ENCODE measurements around the gene OR51A4.
"Not testable (repeated sequence)": the region's sequence is repeated elsewhere in the genome, so short reads cannot be mapped to it uniquely, and the experiment has no call there.

OR51A4 gene, protein sequence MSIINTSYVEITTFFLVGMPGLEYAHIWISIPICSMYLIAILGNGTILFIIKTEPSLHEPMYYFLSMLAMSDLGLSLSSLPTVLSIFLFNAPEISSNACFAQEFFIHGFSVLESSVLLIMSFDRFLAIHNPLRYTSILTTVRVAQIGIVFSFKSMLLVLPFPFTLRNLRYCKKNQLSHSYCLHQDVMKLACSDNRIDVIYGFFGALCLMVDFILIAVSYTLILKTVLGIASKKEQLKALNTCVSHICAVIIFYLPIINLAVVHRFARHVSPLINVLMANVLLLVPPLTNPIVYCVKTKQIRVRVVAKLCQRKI

DNA sequence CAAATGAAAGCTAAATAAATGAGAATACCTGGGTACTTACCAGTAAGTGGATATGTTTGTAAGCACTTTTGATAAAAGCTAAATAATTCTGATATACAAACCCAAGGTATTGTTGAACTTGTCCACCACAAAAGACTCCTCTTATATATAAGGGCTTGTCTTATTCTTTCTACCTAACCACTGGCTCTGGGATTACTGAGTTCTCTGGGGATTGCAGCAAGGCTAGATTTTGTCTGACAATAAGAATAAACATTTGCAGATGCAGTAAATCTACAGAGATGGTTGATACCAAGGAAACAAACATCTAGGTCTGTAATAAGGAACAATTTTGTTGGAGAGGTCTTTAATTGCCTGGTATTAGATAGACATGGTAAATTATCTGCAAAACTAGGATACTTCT lies at the start of gene OR51A4:
Gene OR51A4 (minus strand): TSS at position 101 of the 400 bp plus-strand sequence. CDS start 505 bp downstream, outside the sequence.
- no peak for DNase-seq (ENCODE audit: low read depth)

DNA sequence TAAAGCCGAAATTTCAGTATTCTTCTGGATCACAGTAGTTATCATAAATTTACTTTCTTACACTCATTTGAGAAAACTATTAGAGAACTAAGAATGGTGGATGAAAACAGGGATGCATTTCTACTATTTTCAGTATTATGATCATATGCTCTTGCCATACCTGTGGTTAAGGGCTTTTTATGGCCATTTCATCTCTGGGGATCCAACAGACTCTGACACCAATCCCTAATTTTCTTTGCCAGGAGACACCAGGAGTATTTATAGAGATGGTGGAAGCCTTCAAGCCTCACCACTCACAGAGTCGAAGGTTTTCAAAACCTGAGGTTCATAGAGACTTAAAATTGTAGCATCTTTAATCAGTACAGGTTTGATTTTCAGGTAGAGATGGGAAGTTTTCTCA lies 47.1 kb upstream of the OR51A4 start, which contains the start of gene OR51L1:
Gene OR51L1 (plus strand): TSS at position 301 of the 400 bp plus-strand sequence. CDS start 4,132 bp downstream, outside the sequence.
- no peak for DNase-seq (ENCODE audit: low read depth)

DNA sequence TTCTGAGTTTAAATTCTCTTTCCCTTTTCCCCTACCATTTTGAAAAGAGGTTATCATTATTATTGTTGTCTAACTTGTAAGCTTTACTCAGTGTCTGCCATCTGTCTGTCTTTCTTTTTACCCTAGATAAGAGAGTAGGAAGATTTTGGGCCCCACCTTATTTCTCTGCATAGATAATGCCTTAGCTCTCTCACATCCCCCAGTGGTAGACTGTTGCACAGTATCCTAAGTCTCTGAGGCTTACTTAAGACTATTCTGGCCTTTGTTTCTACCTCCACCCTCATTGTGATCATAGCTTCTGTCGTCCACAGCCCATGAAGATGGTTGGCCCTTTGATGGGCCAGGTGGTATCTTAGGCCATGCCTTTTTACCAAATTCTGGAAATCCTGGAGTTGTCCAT lies 43.7 kb upstream of the OR51A4 start:
- no peak for DNase-seq (ENCODE audit: low read depth)

DNA sequence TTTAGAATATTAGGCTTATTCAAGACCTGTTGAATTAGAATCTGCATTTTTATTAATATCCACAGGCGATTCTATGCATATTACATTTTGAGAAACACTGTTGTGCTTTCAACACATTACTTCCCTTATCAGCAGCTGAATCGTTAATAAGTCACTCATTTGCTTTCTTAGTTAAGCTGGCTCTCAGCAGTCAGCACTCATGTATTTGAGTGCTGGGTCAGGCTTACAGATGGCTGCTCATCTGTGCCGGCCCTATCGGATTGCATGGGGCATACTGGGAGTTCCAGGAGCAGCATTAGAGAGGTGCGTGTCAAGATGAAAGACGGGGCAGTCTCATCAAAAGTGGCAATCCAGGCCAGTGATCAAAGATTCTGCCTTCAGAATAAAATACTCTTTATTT lies 36.4 kb upstream of the OR51A4 start:
- no peak for DNase-seq (ENCODE audit: low read depth)

DNA sequence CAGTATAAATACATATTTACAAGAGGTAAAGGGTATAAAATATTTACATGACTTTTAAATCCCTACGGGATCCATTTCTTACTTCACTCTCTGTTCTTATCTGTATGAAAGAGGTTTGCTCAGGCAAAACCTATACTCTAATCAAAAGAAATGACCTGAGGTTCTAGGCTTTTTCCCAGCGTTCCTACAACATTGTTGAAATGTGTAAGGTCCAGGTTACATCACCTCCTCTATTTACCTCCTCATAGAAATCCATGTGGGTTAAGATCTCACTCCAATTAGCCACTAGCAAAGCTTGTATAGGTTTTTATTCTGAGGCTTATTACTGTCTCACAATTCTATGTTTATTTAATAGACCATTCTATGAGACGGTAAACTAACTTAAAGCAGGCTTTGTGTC lies 35.3 kb upstream of the OR51A4 start:
- no peak for DNase-seq (ENCODE audit: low read depth)

DNA sequence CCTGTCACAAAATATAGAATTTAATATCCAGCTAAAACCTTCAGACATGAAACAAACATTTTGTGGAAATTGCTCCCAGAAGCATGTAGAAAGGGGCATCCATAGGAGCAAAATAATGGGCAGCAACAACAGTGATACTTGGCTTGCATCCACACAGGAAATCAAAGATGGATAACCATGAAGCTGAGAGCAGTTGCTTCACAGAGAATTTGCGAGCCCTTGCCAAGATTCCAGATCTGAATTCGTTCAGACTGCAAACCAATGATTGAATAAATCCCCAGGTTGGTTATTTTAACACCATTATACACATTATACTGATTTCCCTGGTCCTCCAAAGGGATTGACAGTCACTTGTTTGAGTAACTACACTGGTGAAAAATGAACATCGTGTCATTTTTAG lies 31.6 kb upstream of the OR51A4 start:
- DNase-seq (ENCODE audit: low read depth) = no peak

DNA sequence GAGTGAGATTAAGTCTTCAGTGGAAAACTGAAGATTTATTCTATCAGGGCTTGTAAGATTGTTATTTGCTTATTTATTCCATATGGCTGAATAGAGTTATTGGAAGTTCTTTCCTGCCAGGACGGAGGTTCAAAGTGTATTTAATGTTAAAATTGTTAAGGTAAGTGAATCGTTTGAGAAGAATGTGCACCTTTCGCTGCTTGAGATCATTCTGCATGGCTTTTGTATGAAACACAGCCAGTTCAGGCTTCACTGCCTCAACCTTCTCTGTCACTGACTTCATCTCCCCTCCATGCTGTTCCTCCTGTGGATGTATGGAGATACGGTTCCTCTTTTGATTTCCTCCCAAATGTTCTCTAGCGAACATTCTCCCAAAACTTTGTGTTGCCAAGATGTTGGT lies 28.0 kb upstream of the OR51A4 start:
- DNase-seq (ENCODE audit: low read depth) = no peak

DNA sequence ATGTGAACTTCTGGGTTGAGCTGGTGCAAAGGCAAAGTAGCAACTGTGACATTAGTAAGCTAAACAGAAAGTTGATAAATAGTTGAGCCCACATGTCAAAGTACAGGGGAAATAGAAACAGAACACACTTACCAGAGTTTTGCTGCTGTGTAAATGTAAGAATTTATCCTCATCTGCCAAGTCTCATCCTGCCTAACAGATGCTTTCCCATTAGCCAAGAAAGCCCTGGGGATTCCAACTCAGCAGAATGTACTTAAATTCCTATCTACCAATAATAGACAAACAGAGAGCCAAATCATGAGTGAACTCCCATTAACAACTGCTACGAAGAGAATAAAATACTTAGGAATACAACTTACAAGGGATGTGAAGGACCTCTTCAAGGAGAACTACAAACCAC lies 15.4 kb upstream of the OR51A4 start:
- no peak for DNase-seq (ENCODE audit: low read depth)

DNA sequence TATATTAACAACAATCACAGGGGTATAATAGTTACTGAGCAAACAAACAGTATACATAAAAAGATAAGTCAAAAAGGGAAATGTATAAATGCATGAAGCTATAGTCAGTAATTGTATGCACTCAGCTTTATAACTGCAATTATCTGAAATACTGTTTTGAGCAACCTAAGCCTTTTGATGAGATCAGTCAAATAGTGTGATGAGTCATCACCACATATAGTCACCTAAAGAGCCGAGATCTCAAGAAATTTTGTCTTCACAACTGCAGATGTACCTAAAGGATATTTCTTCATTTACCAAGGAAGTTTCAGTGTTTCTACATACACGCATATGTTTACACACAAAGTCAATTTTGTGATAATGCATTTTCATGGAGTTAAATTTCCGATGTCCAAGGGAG lies 13.5 kb upstream of the OR51A4 start:
- DNase-seq (ENCODE audit: low read depth) = no peak

DNA sequence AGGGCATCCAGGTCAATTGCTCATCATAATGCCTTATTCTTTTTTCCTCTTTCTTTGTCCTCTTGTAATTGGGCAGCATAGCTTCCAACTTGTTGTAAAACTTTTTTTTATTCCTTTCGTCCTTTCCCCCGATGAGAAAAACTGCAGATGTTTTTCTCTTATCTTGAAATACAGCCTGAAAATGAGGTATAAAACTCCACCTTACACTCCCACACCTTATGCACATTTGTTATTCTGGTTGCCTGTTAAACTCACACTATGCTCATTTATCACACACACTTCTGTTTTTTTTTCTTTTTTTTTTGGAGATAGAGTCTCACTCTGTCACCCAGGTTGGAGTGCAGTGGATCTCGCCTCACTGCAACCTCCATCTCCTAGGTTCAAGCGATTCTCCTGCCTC lies 10.0 kb upstream of the OR51A4 start:
- DNase-seq (ENCODE audit: low read depth) = no peak

DNA sequence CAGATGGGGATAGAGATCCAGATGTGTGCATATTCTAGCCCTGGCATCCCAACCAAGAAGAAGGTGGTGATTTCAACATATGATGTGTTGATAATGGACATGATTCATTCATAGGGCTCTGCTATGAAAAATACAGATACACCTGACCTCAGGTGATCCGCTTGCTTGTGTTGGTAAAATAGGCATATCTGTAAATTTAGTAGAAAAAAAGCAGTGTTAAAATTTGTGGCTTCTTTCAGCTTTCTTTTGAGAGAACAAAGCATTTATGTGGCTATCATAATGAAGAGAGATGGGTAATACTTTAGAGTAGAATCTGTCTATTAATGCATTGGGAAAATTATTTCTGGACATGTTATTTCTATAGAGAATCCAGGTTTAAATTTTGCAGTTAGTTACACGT lies 8.2 kb upstream of the OR51A4 start, which contains the start of gene OR51A2:
Gene OR51A2 (minus strand): TSS at position 101 of the 400 bp plus-strand sequence. CDS start 0 bp downstream, at position 101.
- not testable (repeated sequence) for DNase-seq (ENCODE audit: low read depth)

DNA sequence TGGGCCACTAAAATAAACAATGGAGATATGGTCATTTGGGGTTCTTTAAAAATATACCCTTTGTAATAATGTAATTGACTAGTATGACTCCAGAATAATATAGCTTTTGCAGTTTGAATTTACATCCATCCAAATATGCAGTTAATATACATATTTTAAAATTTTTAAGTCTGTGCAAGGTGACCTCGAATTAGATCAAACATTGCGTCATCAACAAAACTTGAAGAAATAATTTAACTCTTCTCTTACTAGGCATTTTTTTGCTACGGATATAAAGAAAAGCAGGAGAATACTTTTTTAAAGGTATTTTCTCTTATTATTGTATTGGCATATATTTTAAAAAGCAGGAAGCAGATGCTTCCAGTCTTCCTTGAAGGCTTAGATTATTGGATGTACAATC lies 10.7 kb downstream of the OR51A4 start:
- no peak for DNase-seq (ENCODE audit: low read depth)

DNA sequence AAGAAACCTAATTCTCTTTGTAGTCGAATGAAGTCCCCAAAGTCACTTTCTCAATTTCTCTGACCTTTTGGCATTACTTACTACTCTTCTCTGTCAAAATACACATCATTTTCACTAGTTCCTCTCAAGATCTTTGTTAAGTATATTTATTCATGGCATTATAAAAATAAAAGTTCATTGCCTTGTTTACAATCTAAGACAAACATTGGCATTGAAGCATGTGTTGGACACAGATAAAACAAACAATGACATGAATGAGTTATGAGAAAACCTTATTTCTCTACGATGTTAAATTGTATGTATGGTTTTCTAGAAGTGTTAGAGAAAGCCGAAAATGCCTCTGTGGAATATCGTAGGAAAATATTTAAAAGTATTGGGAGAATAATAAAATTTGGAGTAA lies 14.7 kb downstream of the OR51A4 start:
- DNase-seq (ENCODE audit: low read depth) = no peak

DNA sequence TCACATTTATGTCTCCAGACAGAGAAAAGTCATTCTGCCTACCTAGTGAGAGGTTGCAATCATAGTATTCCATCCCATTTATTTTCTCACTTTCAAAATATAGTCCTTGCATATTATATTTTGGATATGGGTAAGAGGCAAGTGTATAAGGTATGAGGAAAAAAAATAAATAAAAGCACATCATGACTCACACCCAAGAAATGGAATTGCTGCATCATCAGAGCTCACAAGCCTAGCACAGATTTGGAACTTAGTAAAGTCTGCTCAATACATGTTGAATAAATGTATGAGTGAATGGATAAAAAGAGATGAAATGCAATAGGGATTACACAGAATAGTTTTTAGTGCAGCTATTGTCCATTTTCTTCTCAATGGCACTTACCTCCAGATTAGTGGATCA lies 20.8 kb downstream of the OR51A4 start:
- DNase-seq (ENCODE audit: low read depth) = no peak

DNA sequence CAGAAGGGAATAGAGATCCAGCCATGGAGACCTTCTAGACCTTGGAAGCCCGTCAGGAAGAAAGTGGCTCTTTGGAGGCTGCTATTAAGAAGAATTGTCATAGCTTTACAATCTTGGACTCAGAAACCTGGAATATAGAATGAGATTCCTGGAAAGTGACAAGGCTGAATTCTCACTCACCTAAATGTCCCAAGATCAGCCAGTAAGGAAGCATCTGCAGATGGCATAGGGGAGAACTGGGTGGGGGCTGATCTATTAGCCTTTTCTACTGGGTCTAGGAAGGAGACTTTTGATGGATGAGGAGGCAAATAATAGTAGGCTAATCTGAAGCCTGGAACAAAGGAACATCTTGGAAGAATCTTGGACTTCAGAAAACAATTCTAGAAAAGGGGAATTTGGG lies 23.2 kb downstream of the OR51A4 start, which contains the start of gene OR51G1:
Gene OR51G1 (minus strand): TSS at position 101 of the 400 bp plus-strand sequence. CDS start 0 bp downstream, at position 101.
- no peak for DNase-seq (ENCODE audit: low read depth)

DNA sequence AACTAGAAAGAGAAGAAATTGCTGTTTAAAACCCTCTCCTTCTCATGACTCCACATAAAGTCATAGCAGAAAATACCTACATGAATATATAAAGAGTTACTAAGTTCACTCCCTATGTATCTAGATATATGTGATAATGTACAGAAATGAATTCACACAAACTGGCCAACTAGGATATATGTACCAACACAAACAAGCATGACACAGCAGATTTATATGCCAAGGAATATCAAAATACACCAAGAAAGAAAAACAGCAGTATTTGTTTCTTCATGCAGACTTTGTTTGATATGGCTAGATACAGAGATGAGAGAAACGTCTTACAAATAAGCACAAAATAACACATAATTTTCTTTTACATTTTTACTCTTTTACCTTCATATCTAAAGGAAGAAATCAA lies 25.1 kb downstream of the OR51A4 start:
- no peak for DNase-seq (ENCODE audit: low read depth)

DNA sequence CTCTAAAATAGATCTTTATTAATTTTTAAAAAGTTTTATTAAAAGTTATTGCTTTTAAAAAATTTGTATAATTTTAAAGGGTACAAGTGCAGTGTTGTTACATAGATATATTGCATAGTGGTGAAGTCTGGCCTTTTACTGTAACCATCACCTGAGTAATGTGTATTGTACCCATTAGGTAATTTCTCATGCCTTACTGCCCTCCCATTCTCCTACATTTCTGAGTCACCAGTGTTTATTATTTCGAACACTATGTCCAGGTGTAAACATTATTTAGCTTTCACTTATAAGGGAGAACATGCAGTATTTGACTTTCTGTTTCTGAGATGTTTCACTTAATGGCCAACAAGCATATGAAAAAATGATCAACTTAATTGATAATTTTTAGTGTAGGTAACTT lies 25.6 kb downstream of the OR51A4 start:
- no peak for DNase-seq (ENCODE audit: low read depth)

DNA sequence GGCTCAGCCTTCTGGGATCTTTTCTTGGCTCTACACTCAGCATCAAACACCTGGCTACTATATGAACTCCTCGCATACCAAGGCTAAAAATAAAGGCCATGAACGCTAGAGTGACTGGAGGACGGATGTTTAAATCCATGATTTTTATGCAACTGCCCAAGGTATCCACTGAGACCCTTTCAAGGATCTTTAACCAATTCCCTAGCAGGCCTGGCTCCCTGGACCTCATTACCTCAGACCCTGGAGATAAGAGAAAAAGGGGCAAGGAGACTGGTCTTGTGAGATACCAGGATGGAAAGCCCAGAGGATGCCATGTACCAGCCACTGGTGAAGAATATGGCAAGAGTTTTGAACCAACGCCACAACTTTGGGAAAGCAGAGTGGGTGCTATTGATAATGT lies 28.2 kb downstream of the OR51A4 start, which contains the start of gene OR51G2:
Gene OR51G2 (minus strand): TSS at position 101 of the 400 bp plus-strand sequence. CDS start 3,687 bp downstream, outside the sequence.
- DNase-seq (ENCODE audit: low read depth) = no peak

DNA sequence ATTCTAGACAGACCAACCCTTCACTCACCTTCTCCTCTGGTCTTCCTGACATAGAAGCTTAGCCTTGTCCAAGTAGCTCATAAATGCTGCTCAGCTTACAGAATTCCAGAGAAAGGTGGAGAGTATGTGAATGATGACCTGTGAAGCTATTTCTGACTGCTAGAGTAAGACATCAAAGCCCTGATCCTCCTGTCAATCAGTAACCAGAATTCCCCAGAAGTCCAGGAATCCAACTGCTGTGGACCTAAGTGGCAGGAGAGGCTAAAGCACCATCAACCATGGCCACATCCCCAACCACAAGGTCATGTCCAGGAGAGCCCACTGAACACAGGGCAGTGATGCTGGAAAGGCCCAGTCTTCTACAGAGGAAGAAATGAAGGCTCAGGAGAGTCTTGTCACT lies 30.8 kb downstream of the OR51A4 start:
- no peak for DNase-seq (ENCODE audit: low read depth)

DNA sequence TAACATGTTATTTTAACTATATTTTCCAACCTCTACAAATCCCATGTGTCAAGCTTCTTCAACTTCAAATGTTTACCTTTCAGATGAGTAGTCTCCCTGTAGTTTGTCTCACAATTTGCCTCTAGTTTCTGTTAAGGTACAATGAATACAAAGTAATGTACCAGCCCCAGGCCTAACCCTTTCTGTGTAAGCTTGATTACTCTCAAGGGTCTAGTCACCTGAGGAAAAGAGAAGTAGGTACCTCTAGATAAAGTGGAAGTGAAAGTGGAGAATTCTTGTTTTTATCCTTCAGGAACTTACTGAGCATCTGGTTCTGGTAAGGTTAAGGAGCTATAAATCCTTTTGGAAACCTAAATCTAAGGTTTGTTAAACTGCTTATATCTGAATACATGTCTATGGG lies 43.9 kb downstream of the OR51A4 start, which contains the start of gene OR51A7:
Gene OR51A7 (plus strand): TSS at position 300 of the 400 bp plus-strand sequence. CDS start 3,587 bp downstream, outside the sequence.
- DNase-seq (ENCODE audit: low read depth) = no peak

Data from activated gamma-delta T cell treated with anti-CD3 and anti-CD28 coated beads, Interleukin-2, amount 50 U/mL, for 16 hours (primary cell).